HL-60/S4 (cell line): ENCODE results near the gene PHLDA3.
"Not testable (repeated sequence)": the region's sequence is repeated elsewhere in the genome, so short reads cannot be mapped to it uniquely, and the experiment has no call there.

ENCODE experiments used
- in situ Hi-C: fragments of 300-500 bp; cut with MboI; formaldehyde crosslinking; loops from 2 replicates; pipeline ENCODE4 v1.14.3; 2022; ENCODE audit warnings: low sequenced_read_pairs

PHLDA3 gene

GRCh38 chr1:201488830-201489589, 20.0 kb upstream of the PHLDA3 start:
- in situ Hi-C loops, result no loop called here

GRCh38 chr1:201487742-201488141, 18.8 kb upstream of the PHLDA3 start:
- in situ Hi-C loops, result no loop called here

- in situ Hi-C loops, result no loop called here
Measured at GRCh38 chr1:201486187-201486586, 17.2 kb upstream of the PHLDA3 start.

GRCh38 chr1:201485184-201485774, 16.3 kb upstream of the PHLDA3 start:
- in situ Hi-C loops, result no loop called here

- in situ Hi-C loops, result no loop called here
Measured at GRCh38 chr1:201483373-201483949, 14.5 kb upstream of the PHLDA3 start.

- in situ Hi-C loops, result no loop called here
Measured at GRCh38 chr1:201482755-201483154, 13.8 kb upstream of the PHLDA3 start.

- in situ Hi-C loops, result no loop called here
Measured at GRCh38 chr1:201481761-201482493, 12.9 kb upstream of the PHLDA3 start.

- in situ Hi-C loops, result no loop called here
Measured at GRCh38 chr1:201481004-201481380, 12.0 kb upstream of the PHLDA3 start.

- in situ Hi-C loops, result no loop called here
Measured at GRCh38 chr1:201480231-201481003, 11.4 kb upstream of the PHLDA3 start.

- in situ Hi-C loops, result no loop called here
Measured at GRCh38 chr1:201479201-201479730, 10.3 kb upstream of the PHLDA3 start.

- in situ Hi-C loops, result not testable (repeated sequence)
Measured at GRCh38 chr1:201478666-201479065, 9.7 kb upstream of the PHLDA3 start.

GRCh38 chr1:201476670-201477344, 7.8 kb upstream of the PHLDA3 start:
- in situ Hi-C loops, result no loop called here

GRCh38 chr1:201475915-201476669, 7.1 kb upstream of the PHLDA3 start:
- in situ Hi-C loops, result no loop called here

- in situ Hi-C loops, result no loop called here
Measured at GRCh38 chr1:201475130-201475529, 6.1 kb upstream of the PHLDA3 start.

GRCh38 chr1:201473296-201473695, 4.3 kb upstream of the PHLDA3 start:
- in situ Hi-C loops, result no loop called here

GRCh38 chr1:201472321-201472720, 3.3 kb upstream of the PHLDA3 start:
- in situ Hi-C loops, result not testable (repeated sequence)

GRCh38 chr1:201471772-201472171, 2.8 kb upstream of the PHLDA3 start:
- in situ Hi-C loops, result no loop called here

- in situ Hi-C loops, result no loop called here
Measured at GRCh38 chr1:201470581-201470980, 1.6 kb upstream of the PHLDA3 start.

GRCh38 chr1:201469645-201470074, 672 bp upstream of the PHLDA3 start:
- in situ Hi-C loops, result no loop called here
